GM23338 (cell line): ENCODE measurements around the gene BRAP. TPM values are rescaled to one million over a fixed set of nuclear protein-coding genes. Genes with fewer than 3 reads are reported as not detected.

ENCODE experiments used
- ATAC-seq: fragments of 200-7000 bp; cut with Tn5 transposase; 3 replicates; pipeline ENCODE4 v1.9.1; 2020
- DNase-seq: peaks from one replicate; pipeline ENCODE4 v3.0.0-alpha.2; 2015; ENCODE audit warnings: low spot score
- H2AFZ ChIP-seq: fragments of 200-600 bp; sonication (generic); 2 replicates; pipeline ENCODE4 v1.8.0; 2016; ENCODE audit warnings: antibody characterized with exemption, mild to moderate bottlenecking, moderate library complexity
- H3F3A ChIP-seq: fragments of 200-600 bp; sonication (generic); replicated peaks from 2 replicates; pipeline ENCODE4 v1.8.0; 2017; ENCODE audit warnings: antibody characterized with exemption, mixed run types, low read depth
- H3K27ac ChIP-seq: fragments of 200-600 bp; sonication (generic); 2 replicates; pipeline ENCODE4 v1.6.1; 2016; ENCODE audit warnings: low read depth
- H3K27me3 ChIP-seq: fragments of 200-600 bp; sonication (generic); 2 replicates; pipeline ENCODE4 v1.8.0; 2016; ENCODE audit warnings: mild to moderate bottlenecking, mixed run types, moderate library complexity; ENCODE audit not compliant: insufficient read depth
- H3K36me3 ChIP-seq: fragments of 200-600 bp; sonication (generic); 2 replicates; pipeline ENCODE4 v1.8.0; 2016; ENCODE audit warnings: mild to moderate bottlenecking; ENCODE audit not compliant: insufficient read depth
- H3K4me1 ChIP-seq: fragments of 200-600 bp; sonication (generic); 2 replicates; pipeline ENCODE4 v1.8.0; 2016; ENCODE audit warnings: mild to moderate bottlenecking, moderate library complexity; ENCODE audit not compliant: insufficient read depth
- H3K4me2 ChIP-seq: fragments of 200-600 bp; sonication (generic); 2 replicates; pipeline ENCODE4 v1.7.1; 2017; ENCODE audit warnings: mixed run types
- H3K4me3 ChIP-seq: fragments of 200-600 bp; sonication (generic); 2 replicates; pipeline ENCODE4 v1.6.1; 2016; ENCODE audit warnings: mixed run types
- H3K79me2 ChIP-seq: fragments of 200-600 bp; sonication (generic); replicated peaks from 2 replicates; pipeline ENCODE4 v1.8.0; 2017; ENCODE audit warnings: mild to moderate bottlenecking; ENCODE audit not compliant: insufficient read depth
- H3K9me2 ChIP-seq: fragments of 200-600 bp; sonication (generic); 2 replicates; pipeline ENCODE4 v1.8.0; 2017; ENCODE audit not compliant: insufficient read depth
- H4K20me1 ChIP-seq: fragments of 200-600 bp; sonication (generic); replicated peaks from 2 replicates; pipeline ENCODE4 v1.8.0; 2017; ENCODE audit warnings: mild to moderate bottlenecking; ENCODE audit not compliant: insufficient read depth
- H3K27ac Mint-ChIP-seq: 2 replicates; pipeline ENCODE4 v1.8.0; 2020; ENCODE audit warnings: inconsistent platforms, mild to moderate bottlenecking, moderate library complexity, mixed read lengths
- H3K27me3 Mint-ChIP-seq: 3 replicates; pipeline ENCODE4 v1.8.0; 2022; ENCODE audit warnings: low read depth, mild to moderate bottlenecking, moderate library complexity, mixed read lengths, inconsistent platforms; ENCODE audit not compliant: insufficient read depth, poor library complexity
- H3K36me3 Mint-ChIP-seq: 3 replicates; pipeline ENCODE4 v1.8.0; 2021; ENCODE audit warnings: low read depth, mild to moderate bottlenecking, inconsistent platforms, moderate library complexity, mixed read lengths
- H3K4me1 Mint-ChIP-seq: 3 replicates; pipeline ENCODE4 v1.8.0; 2020; ENCODE audit warnings: mild to moderate bottlenecking, inconsistent platforms, mixed read lengths
- H3K4me3 Mint-ChIP-seq: 3 replicates; pipeline ENCODE4 v1.8.0; 2021; ENCODE audit warnings: moderate library complexity, mild to moderate bottlenecking, inconsistent platforms, mixed read lengths
- H3K9me3 Mint-ChIP-seq: 3 replicates; pipeline ENCODE4 v1.8.0; 2020; ENCODE audit warnings: moderate library complexity, mild to moderate bottlenecking, inconsistent platforms, mixed read lengths
- CREB1 ChIP-seq: fragments of 250-450 bp; sonication (Bioruptor Pico); IDR thresholded peaks from 2 replicates; pipeline ENCODE4 v1.5.0; 2020; ENCODE audit warnings: low read depth, mild to moderate bottlenecking, moderate library complexity
- EZH2phosphoT487 ChIP-seq: fragments of 200-600 bp; sonication (generic); IDR thresholded peaks from one replicate; pipeline ENCODE4 v1.8.1; 2018; ENCODE audit warnings: antibody characterized with exemption; ENCODE audit not compliant: unreplicated experiment
- STAT1 ChIP-seq: IDR thresholded peaks from one replicate; pipeline ENCODE4 v1.6.1; 2016; ENCODE audit warnings: antibody characterized with exemption; ENCODE audit not compliant: unreplicated experiment
- polyA plus RNA-seq: library from polyadenylated mRNA; unstranded; fragments of >200 nt; fragmentation: Nextera tagmentation; extraction: Ambion mirVana; gene quantifications from 2 replicates; pipeline ENCODE4 v1.2.1, GENCODE V29; 2016
- total RNA-seq: library from RNA; depleted of rRNA; stranded (reverse); fragments of >200 nt; shearing (Covaris generic); gene quantifications from 2 replicates; pipeline ENCODE4 v1.2.3, GENCODE V29; 2014
- TF ChIP-seq, protein P1 (sequence below): fragments of 250-450 bp; sonication (Bioruptor Pico); IDR thresholded peaks from 2 replicates; pipeline ENCODE4 v1.5.0; 2020; ENCODE audit warnings: mild to moderate bottlenecking, moderate library complexity

BRAP gene
- total and polyA plus RNA-seq, 2 experiments from 2014 or later, result 14.9 to 19.4 TPM

DNA sequence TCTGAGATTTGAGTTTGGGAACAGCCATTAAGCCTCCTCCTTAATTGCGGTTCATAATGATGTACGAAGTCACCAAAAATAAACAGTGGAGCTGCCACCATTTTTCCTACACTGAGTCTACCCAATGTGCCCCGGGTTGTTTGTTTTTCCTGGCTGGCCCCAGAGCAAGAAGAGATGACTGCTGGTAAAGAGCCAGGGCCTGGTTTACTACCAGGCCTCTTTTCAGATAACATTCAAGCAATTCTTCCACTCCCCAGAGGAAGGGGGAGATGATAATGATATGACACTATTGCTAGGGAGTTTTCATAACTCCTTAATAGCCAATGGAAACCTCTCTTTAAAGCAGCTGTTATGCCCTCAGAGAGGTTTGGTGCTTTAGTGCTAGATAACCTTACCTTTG, 42.3 kb downstream of the BRAP start (continued):
- TF ChIP-seq, protein P1, sequence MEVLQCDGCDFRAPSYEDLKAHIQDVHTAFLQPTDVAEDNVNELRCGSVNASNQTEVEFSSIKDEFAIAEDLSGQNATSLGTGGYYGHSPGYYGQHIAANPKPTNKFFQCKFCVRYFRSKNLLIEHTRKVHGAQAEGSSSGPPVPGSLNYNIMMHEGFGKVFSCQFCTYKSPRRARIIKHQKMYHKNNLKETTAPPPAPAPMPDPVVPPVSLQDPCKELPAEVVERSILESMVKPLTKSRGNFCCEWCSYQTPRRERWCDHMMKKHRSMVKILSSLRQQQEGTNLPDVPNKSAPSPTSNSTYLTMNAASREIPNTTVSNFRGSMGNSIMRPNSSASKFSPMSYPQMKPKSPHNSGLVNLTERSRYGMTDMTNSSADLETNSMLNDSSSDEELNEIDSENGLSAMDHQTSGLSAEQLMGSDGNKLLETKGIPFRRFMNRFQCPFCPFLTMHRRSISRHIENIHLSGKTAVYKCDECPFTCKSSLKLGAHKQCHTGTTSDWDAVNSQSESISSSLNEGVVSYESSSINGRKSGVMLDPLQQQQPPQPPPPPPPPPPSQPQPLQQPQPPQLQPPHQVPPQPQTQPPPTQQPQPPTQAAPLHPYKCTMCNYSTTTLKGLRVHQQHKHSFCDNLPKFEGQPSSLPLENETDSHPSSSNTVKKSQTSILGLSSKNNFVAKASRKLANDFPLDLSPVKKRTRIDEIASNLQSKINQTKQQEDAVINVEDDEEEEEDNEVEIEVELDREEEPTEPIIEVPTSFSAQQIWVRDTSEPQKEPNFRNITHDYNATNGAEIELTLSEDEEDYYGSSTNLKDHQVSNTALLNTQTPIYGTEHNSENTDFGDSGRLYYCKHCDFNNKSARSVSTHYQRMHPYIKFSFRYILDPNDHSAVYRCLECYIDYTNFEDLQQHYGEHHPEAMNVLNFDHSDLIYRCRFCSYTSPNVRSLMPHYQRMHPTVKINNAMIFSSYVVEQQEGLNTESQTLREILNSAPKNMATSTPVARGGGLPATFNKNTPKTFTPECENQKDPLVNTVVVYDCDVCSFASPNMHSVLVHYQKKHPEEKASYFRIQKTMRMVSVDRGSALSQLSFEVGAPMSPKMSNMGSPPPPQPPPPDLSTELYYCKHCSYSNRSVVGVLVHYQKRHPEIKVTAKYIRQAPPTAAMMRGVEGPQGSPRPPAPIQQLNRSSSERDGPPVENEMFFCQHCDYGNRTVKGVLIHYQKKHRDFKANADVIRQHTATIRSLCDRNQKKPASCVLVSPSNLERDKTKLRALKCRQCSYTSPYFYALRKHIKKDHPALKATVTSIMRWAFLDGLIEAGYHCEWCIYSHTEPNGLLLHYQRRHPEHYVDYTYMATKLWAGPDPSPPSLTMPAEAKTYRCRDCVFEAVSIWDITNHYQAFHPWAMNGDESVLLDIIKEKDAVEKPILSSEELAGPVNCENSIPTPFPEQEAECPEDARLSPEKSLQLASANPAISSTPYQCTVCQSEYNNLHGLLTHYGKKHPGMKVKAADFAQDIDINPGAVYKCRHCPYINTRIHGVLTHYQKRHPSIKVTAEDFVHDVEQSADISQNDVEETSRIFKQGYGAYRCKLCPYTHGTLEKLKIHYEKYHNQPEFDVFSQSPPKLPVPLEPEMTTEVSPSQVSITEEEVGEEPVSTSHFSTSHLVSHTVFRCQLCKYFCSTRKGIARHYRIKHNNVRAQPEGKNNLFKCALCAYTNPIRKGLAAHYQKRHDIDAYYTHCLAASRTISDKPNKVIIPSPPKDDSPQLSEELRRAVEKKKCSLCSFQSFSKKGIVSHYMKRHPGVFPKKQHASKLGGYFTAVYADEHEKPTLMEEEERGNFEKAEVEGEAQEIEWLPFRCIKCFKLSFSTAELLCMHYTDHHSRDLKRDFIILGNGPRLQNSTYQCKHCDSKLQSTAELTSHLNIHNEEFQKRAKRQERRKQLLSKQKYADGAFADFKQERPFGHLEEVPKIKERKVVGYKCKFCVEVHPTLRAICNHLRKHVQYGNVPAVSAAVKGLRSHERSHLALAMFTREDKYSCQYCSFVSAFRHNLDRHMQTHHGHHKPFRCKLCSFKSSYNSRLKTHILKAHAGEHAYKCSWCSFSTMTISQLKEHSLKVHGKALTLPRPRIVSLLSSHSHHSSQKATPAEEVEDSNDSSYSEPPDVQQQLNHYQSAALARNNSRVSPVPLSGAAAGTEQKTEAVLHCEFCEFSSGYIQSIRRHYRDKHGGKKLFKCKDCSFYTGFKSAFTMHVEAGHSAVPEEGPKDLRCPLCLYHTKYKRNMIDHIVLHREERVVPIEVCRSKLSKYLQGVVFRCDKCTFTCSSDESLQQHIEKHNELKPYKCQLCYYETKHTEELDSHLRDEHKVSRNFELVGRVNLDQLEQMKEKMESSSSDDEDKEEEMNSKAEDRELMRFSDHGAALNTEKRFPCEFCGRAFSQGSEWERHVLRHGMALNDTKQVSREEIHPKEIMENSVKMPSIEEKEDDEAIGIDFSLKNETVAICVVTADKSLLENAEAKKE, result no peak
- TF ChIP-seq CREB1 (CRISPR knock-in tag), result no peak
- no peak for TF ChIP-seq STAT1

DNA sequence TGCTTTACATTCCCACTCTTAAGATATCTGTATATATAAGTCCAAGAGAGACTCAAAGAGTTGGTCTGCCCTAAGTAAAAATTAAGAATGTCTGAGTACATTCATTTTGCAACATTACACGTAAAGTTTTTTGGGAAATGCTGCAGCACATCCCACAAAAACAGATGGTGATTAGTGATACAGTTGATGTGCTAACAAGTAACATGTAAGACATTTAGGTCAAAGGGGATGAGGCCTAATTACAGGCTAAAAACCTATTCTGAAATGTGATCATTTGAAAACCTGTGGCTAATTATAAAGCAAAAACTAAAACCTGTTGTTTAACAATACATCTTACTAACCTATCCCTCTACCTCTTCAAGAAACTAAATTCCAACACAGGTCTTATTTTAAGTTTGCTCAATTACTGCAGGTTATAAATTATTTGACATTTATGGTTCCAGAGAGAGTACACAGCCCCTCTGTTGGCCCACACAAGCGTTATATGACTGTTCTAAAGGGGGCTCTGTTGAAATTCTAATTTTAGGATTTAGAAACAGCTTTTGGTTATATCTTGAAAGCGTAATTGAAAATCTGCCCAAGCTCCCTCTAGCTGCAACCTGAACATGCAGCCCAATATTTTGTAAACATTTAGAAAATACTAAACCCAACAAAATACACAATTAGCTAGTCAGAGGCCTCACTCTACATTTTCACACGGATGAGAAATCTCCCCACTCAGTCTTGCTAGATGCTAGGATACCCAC, 42.9 kb downstream of the BRAP start:
- no peak overlapping the region; the same call in 1 of the 2 replicates for H3K27ac ChIP-seq
- H4K20me1 ChIP-seq, result peaks cover 6% of the 10 kb centered on the region; the same call in 1 of the 2 replicates
- H3K36me3 ChIP-seq, result peaks cover 7% of the 10 kb centered on the region
- H3K4me3 ChIP-seq, result no peak overlapping the region
- no peak overlapping the region for H3K4me3 Mint-ChIP-seq
- no peak overlapping the region for H3K27ac Mint-ChIP-seq
- no peak for DNase-seq
- H3K27me3 Mint-ChIP-seq, result peaks cover 2% of the 10 kb centered on the region
- no peak overlapping the region for H2AFZ ChIP-seq
- no peak overlapping the region for H3K4me2 ChIP-seq
- 0 out of 2 replicates have a peak, but pooled peaks cover 6% of the 10 kb centered on the region for H3F3A ChIP-seq
- no peaks in the 10 kb centered on the region for H3K4me1 Mint-ChIP-seq
- H3K79me2 ChIP-seq, result no peaks in the 10 kb centered on the region
- no peak for ATAC-seq
- peaks cover 46% of the 10 kb centered on the region for H3K36me3 Mint-ChIP-seq
- TF ChIP-seq EZH2phosphoT487, result no peak
- H3K27me3 ChIP-seq, result no peaks in the 10 kb centered on the region
- no peaks in the 10 kb centered on the region for H3K9me2 ChIP-seq
- no peaks in the 10 kb centered on the region for H3K9me3 Mint-ChIP-seq
- no peaks in the 10 kb centered on the region for H3K4me1 ChIP-seq
